ENCODE measurements around the gene IGFBP6. TPM values are rescaled to one million over a fixed set of nuclear protein-coding genes. Genes with fewer than 3 reads are reported as not detected.
A peak's percentile ranks its signal among the peaks of the same experiment; 100 is the strongest.

Gene IGFBP6
- total and polyA plus RNA-seq, 2 donors, result 10.0 to 27.4 TPM

GRCh38 chr12:53051881-53052412, 45.5 kb upstream of the IGFBP6 start:
- Histone ChIP-seq H3K4me1 (ENCODE audit: control insufficient read depth in 2 of 2, insufficient read depth in 2 of 2, low read length in 2 of 2) (peaks cover 4 to 41% of the 10 kb centered on the region in 2 donors), H3K36me3 (ENCODE audit: control insufficient read depth in 2 of 2, insufficient read depth in 2 of 2, low read length in 1 of 2) (no peaks in the 10 kb centered on the region), H3K4me3 (ENCODE audit: low read length in 2 of 2) (no peak overlapping the region), H3K9me3 (ENCODE audit: control insufficient read depth in 2 of 2, insufficient read depth in 1 of 2, low read length in 1 of 2) (no peaks in the 10 kb centered on the region), H3K27me3 (ENCODE audit: control insufficient read depth in 2 of 2, insufficient read depth in 1 of 2, low read length in 1 of 2) (peaks cover 0 to 17% of the 10 kb centered on the region in 2 donors), H3K27ac (ENCODE audit: low read depth in 1 of 2, low read length in 1 of 2) (no peak overlapping the region)
- 93% methylated on average over 7 of the region's 7 CpGs for WGBS
- no peak for DNase-seq (ENCODE audit: low read depth in 6 of 9, low spot score in 9 of 9)

- Histone ChIP-seq H3K4me1 (ENCODE audit: control insufficient read depth in 2 of 2, insufficient read depth in 2 of 2, low read length in 2 of 2) (peaks cover 2 to 40% of the 10 kb centered on the region in 2 donors), H3K4me3 (ENCODE audit: low read length in 2 of 2) (no peak overlapping the region)
- DNase-seq (ENCODE audit: low read depth in 6 of 9, low spot score in 9 of 9), result no peak
Measured at GRCh38 chr12:53052419-53053217, 44.8 kb upstream of the IGFBP6 start.

GRCh38 chr12:53053218-53054111, 44.0 kb upstream of the IGFBP6 start:
- WGBS, result 44% methylated on average over 16 of the region's 16 CpGs
- DNase-seq (ENCODE audit: low read depth in 6 of 9, low spot score in 9 of 9), result peak in 4 of 9 donors; percentile 15 to 57 (median 34)

More at GRCh38 chr12:53052419-53053217, 44.8 kb upstream of the IGFBP6 start:
- 89% methylated on average over 11 of the region's 11 CpGs for WGBS
- Histone ChIP-seq H3K36me3 (ENCODE audit: control insufficient read depth in 2 of 2, insufficient read depth in 2 of 2, low read length in 1 of 2) (no peaks in the 10 kb centered on the region), H3K9me3 (ENCODE audit: control insufficient read depth in 2 of 2, insufficient read depth in 1 of 2, low read length in 1 of 2) (no peaks in the 10 kb centered on the region), H3K27me3 (ENCODE audit: control insufficient read depth in 2 of 2, insufficient read depth in 1 of 2, low read length in 1 of 2) (peaks cover 0 to 15% of the 10 kb centered on the region in 2 donors), H3K27ac (ENCODE audit: low read depth in 1 of 2, low read length in 1 of 2) (no peak overlapping the region)

GRCh38 chr12:53054112-53054878, 43.2 kb upstream of the IGFBP6 start:
- H3K27ac ChIP-seq (ENCODE audit: low read depth in 1 of 2, low read length in 1 of 2), result peak overlapping the region; percentile 48 to 62
- no peaks in the 10 kb centered on the region for H3K9me3 ChIP-seq (ENCODE audit: control insufficient read depth in 2 of 2, insufficient read depth in 1 of 2, low read length in 1 of 2)
- no peaks in the 10 kb centered on the region for H3K36me3 ChIP-seq (ENCODE audit: control insufficient read depth in 2 of 2, insufficient read depth in 2 of 2, low read length in 1 of 2)
- peaks cover 0 to 24% of the 10 kb centered on the region in 2 donors for H3K4me1 ChIP-seq (ENCODE audit: control insufficient read depth in 2 of 2, insufficient read depth in 2 of 2, low read length in 2 of 2)
- H3K27me3 ChIP-seq (ENCODE audit: control insufficient read depth in 2 of 2, insufficient read depth in 1 of 2, low read length in 1 of 2), result peaks cover 0 to 8% of the 10 kb centered on the region in 2 donors
- WGBS, result 7% methylated on average over 48 of the region's 48 CpGs
- DNase-seq (ENCODE audit: low read depth in 6 of 9, low spot score in 9 of 9), result peak; percentile 62 to 92 (median 80)
- H3K4me3 ChIP-seq (ENCODE audit: low read length in 2 of 2), result peak overlapping the region; percentile 37 to 61

More at GRCh38 chr12:53053218-53054111, 44.0 kb upstream of the IGFBP6 start:
- H3K9me3 ChIP-seq (ENCODE audit: control insufficient read depth in 2 of 2, insufficient read depth in 1 of 2, low read length in 1 of 2), result no peaks in the 10 kb centered on the region
- no peaks in the 10 kb centered on the region for H3K36me3 ChIP-seq (ENCODE audit: control insufficient read depth in 2 of 2, insufficient read depth in 2 of 2, low read length in 1 of 2)
- H3K4me3 ChIP-seq (ENCODE audit: low read length in 2 of 2), result peak overlapping the region; percentile 37 to 61
- peaks cover 0 to 32% of the 10 kb centered on the region in 2 donors for H3K4me1 ChIP-seq (ENCODE audit: control insufficient read depth in 2 of 2, insufficient read depth in 2 of 2, low read length in 2 of 2)
- H3K27me3 ChIP-seq (ENCODE audit: control insufficient read depth in 2 of 2, insufficient read depth in 1 of 2, low read length in 1 of 2), result peaks cover 0 to 8% of the 10 kb centered on the region in 2 donors
- peak overlapping the region; percentile 48 to 62 for H3K27ac ChIP-seq (ENCODE audit: low read depth in 1 of 2, low read length in 1 of 2)

GRCh38 chr12:53055471-53056266, 41.8 kb upstream of the IGFBP6 start:
- peaks cover 0 to 20% of the 10 kb centered on the region in 2 donors for H3K4me1 ChIP-seq (ENCODE audit: control insufficient read depth in 2 of 2, insufficient read depth in 2 of 2, low read length in 2 of 2)
- no peaks in the 10 kb centered on the region for H3K9me3 ChIP-seq (ENCODE audit: control insufficient read depth in 2 of 2, insufficient read depth in 1 of 2, low read length in 1 of 2)
- H3K4me3 ChIP-seq (ENCODE audit: low read length in 2 of 2), result no peak overlapping the region
- no peak for DNase-seq (ENCODE audit: low read depth in 6 of 9, low spot score in 9 of 9)
- H3K27ac ChIP-seq (ENCODE audit: low read depth in 1 of 2, low read length in 1 of 2), result no peak overlapping the region
- H3K27me3 ChIP-seq (ENCODE audit: control insufficient read depth in 2 of 2, insufficient read depth in 1 of 2, low read length in 1 of 2), result peaks cover 0 to 8% of the 10 kb centered on the region in 2 donors
- no peaks in the 10 kb centered on the region for H3K36me3 ChIP-seq (ENCODE audit: control insufficient read depth in 2 of 2, insufficient read depth in 2 of 2, low read length in 1 of 2)
- WGBS, result 93% methylated on average over 15 of the region's 15 CpGs

GRCh38 chr12:53056296-53056695, 41.2 kb upstream of the IGFBP6 start:
- Histone ChIP-seq H3K4me3 (ENCODE audit: low read length in 2 of 2) (no peak overlapping the region), H3K27me3 (ENCODE audit: control insufficient read depth in 2 of 2, insufficient read depth in 1 of 2, low read length in 1 of 2) (peaks cover 0 to 6% of the 10 kb centered on the region in 2 donors), H3K36me3 (ENCODE audit: control insufficient read depth in 2 of 2, insufficient read depth in 2 of 2, low read length in 1 of 2) (no peaks in the 10 kb centered on the region), H3K27ac (ENCODE audit: low read depth in 1 of 2, low read length in 1 of 2) (no peak overlapping the region), H3K4me1 (ENCODE audit: control insufficient read depth in 2 of 2, insufficient read depth in 2 of 2, low read length in 2 of 2) (peaks cover 0 to 20% of the 10 kb centered on the region in 2 donors), H3K9me3 (ENCODE audit: control insufficient read depth in 2 of 2, insufficient read depth in 1 of 2, low read length in 1 of 2) (no peaks in the 10 kb centered on the region)
- WGBS, result 97% methylated on average over 5 of the region's 5 CpGs
- DNase-seq (ENCODE audit: low read depth in 6 of 9, low spot score in 9 of 9), result no peak

- Histone ChIP-seq H3K4me3 (ENCODE audit: low read length in 2 of 2) (no peak overlapping the region), H3K27ac (ENCODE audit: low read depth in 1 of 2, low read length in 1 of 2) (no peak overlapping the region), H3K4me1 (ENCODE audit: control insufficient read depth in 2 of 2, insufficient read depth in 2 of 2, low read length in 2 of 2) (peaks cover 0 to 19% of the 10 kb centered on the region in 2 donors), H3K27me3 (ENCODE audit: control insufficient read depth in 2 of 2, insufficient read depth in 1 of 2, low read length in 1 of 2) (peaks cover 0 to 6% of the 10 kb centered on the region in 2 donors), H3K36me3 (ENCODE audit: control insufficient read depth in 2 of 2, insufficient read depth in 2 of 2, low read length in 1 of 2) (no peaks in the 10 kb centered on the region), H3K9me3 (ENCODE audit: control insufficient read depth in 2 of 2, insufficient read depth in 1 of 2, low read length in 1 of 2) (no peaks in the 10 kb centered on the region)
- WGBS, result 98% methylated on average over 7 of the region's 7 CpGs
- DNase-seq (ENCODE audit: low read depth in 6 of 9, low spot score in 9 of 9), result no peak
Measured at GRCh38 chr12:53056901-53057300, 40.6 kb upstream of the IGFBP6 start.
